ENCODE data around the gene SBF2.

DNA sequence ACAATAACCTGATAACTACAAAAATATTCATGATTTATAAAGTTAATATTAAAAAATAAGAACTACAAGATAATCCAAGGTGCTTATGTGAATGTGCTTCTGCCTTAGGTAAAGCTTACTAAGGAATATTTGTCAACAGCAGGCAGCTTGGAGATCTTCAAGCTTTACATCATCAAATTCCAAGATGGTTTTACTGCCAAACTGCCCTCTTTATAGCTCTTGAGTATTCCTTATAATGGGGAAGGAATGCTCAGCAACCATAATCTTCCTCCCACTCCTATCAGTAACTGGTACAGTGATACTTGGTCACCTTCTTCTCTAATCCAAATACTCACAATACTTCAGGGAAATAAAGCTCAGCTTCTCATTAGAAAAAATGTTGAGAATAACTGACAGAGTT, 30.1 kb downstream of the SBF2 start:
- TF ChIP-seq CTCF (IDR thresholded peaks at IDR 0.05; ENCODE audit: low read length): no peak
- no peak for TF ChIP-seq EZH2phosphoT487 (IDR thresholded peaks at IDR 0.05; ENCODE audit: low read length)
- no peak for TF ChIP-seq EZH2 (optimal IDR thresholded peaks at IDR 0.05; ENCODE audit: low read depth, low read length)
